Measurements from ENCODE around the gene PEAR1.

PEAR1 gene

DNA sequence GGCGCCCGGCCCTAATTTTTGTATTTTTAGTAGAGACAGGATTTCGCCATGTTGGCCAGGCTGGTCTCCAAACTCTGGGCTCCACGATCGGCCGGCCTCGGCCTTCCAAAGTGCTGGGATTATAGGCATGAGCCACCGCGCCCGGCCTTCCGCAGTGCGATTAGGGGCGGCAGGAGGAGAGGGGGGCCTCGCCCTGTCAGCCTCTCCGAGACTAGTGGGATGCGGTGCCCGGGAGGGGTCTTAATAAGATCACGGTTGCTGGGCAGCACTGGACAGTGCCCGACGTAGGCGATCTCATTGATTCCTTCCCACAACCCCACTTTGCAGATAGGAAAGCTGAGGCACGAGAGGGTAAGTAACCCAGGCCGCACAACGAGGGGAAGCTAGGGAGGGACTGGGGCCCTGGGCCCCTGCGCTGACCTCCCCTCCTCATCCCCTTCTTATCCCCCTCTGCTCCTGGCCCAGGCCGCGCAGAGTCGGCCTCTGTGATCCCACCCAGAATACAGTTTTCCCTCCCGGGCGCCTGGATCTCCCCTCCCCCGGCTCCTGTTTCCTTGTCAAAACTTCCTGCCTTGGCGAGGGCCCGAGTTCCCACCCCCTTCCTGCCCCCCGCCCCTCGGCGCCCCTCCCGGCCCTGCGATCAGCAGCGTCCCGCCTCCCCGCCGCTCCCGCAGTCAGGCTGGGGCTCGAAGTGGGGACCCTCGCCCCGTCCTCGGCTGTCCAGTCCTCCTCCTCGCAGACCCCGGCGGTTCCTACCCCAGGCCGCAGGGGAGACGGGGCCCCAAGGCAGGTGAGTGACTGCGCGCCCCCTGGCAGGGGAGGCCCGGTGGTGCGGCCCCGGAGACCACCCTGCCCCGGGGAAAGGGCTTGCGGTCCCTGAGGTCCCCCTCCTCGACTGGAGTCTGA is at the start of gene PEAR1:
PEAR1 (plus strand) TSS at position 671 of the 906 bp plus-strand sequence. CDS start 10,209 bp downstream, outside the sequence.
- peak in 2 of 6 experiments; percentile 15 to 39 for DNase-seq

GRCh38 chr1:156844102-156844501 is 49.4 kb upstream of the PEAR1 start:
- no peak for DNase-seq

- DNase-seq = no peak
Observed at GRCh38 chr1:156844638-156845037, 48.9 kb upstream of the PEAR1 start.

GRCh38 chr1:156845055-156845952 is 48.2 kb upstream of the PEAR1 start:
- peak in 5 of 6 experiments; percentile 38 to 54 (median 44) for DNase-seq

DNA sequence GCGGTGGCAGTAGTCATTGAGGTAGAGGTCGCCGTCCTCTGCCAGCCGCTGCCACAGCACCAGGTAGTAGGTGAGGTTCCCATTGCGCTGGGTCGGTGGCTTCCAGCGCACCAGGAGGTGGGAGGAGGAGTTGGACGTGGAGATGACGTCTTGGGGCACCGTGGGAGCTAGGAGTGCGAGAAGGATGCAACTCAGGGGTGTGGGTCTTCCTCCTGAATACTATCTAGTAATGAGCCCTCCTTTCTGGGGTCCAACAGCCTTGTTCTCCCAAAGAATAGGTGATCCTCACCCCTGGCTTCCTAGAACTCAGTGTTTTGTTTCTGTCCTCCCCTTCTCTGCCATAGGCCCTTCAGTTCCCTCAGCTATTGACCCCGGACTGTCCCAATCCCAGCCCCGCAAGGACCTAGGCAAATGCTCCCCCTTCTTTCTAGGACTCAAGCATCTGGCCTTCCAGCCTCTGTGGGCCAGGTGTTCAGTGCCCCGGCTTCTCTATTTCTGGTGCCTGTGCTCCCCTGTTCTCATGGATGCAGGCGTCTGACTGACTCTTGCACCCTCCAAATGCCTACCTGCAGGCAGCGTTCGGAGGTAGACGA is 47.5 kb upstream of the PEAR1 start:
- no peak for DNase-seq

DNA sequence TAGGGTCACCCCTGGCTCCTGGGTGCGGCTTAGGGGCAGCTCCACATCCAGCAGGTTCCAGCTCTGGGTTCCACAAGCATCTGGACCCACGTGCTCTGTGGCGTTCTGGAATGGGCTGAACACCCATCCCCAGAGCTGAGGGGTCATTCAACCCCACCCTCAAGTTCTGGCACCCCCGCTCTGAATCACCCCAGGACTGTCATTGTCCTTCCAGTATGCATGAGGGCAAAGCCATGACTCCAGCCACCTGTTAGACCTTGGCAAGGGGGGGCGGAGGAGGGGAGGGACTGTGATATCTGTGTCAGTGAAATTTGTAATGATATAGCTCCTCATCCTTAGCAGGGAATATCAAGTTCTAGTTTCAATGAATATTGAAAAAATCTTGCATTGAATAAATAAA is 46.9 kb upstream of the PEAR1 start:
- DNase-seq = no peak

DNA sequence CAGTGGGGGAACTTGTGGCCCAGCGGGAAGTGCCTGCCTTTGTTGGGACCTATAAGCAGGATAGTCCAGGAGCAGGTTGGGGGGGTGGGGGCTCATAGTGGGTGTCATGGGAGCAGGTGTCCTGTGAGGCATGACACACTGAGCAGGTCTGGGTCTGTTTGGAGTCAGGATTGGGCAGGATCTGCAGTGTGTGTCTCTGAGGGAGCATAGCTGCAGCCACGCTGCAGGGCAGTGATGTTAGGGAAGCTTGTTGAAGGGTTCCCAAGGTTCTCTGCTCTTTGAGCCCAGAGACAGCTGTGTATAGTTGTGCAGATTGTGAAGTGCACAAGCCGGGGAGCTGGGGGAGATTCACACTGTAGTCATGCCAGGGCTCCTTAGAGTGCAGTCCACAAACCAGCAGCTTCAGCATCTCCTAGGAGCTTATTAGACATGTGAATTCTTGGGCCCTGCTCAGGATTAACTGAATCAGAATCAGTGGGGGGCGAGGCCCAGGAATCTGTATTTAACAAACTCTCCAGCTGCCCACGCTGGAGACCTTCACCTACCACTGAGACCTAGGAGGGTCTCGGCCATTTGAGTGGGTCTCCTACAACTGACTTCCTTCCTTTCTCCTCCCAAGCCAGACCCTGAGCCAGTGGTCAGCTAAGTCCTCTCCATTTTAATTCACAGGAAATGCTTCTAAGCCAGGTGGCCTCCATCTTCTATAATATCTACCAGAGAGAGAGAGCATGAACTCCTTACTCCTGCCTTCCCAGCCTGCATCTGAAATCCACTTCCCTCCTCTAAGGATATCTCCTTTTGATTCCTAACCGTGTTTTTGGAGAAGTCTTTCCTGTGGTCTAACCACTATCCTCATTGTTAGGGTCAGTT is 45.7 kb upstream of the PEAR1 start:
- no peak for DNase-seq

- DNase-seq = peak; percentile 44 to 72 (median 64)
Observed at GRCh38 chr1:156848461-156849150, 44.9 kb upstream of the PEAR1 start.

DNA sequence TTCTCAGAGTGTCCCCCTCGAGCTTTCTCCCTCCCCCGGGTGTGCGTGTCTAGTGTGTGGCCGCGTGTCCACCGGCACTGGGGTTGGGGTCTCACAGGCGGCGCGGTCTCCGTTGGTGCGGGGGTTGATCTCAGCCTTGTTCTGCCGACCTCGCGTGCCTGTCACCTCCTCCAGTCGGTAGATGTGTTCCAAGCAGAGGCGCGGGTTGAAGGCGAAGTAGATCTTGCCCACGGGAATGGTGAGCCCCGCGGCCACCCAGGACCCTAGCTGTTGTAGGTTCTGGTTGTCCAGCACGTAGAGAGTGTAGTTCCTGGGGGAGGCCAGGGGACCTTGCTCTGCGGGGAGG is 44.4 kb upstream of the PEAR1 start:
- no peak for DNase-seq

- no peak for DNase-seq
Observed at GRCh38 chr1:156851779-156852417, 41.6 kb upstream of the PEAR1 start.

- DNase-seq = no peak
Observed at GRCh38 chr1:156852418-156852874, 41.1 kb upstream of the PEAR1 start.

DNA sequence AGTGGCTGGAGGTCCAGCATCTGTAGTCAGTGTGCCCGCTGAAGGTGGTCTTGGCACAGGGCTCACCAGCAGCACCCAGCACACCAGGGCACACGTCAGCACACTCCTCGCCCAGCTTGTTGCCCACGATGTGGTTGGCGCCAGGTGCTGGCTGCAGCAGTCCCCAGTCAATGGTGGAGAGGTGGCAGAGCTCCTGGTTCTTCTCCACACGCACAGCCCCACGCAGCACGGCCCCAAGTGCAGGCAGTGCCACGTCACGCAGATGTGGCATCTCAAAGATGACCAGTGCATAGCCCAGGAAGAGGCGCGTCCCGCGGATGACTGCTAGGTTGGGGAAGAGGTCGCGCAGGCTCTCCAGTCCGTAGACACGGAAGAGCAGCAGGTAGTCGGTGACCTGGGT is 39.8 kb upstream of the PEAR1 start:
- DNase-seq = no peak

GRCh38 chr1:156854634-156855033 is 38.9 kb upstream of the PEAR1 start:
- no peak for DNase-seq

- DNase-seq = no peak
Observed at GRCh38 chr1:156856282-156856785, 37.2 kb upstream of the PEAR1 start.

GRCh38 chr1:156857532-156857931 is 36.0 kb upstream of the PEAR1 start:
- DNase-seq = no peak

- DNase-seq = no peak
Observed at GRCh38 chr1:156858555-156858956, 35.0 kb upstream of the PEAR1 start.

DNA sequence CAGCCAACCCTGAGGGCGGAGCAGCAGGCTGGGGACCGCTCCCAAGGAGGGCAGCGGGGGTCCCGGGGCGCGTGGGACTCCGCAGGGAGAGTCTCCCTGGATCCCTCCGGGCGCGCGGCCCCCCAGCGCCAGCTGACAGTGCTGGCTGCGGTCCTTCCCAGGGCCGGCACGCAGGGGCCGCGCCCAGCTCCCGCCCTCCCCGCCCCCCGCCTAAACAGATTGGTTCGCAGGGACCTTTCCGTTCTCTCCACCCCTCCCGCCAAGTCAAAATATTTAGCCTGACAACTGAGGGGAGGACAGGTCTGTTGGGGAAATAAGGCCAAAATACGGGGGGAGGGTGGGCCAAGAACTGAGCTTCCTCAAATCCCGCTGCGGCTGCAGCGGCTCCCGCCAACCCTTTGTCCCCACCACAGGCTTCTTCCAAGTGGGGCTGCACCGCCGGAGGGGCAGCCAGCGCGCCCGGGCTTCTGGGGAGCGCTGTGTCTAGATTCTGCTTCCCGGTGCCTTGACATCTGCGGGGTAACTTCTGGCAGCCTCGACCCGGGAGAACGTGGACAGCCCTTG is 34.5 kb upstream of the PEAR1 start, which contains the start of gene INSRR:
INSRR (minus strand) TSS at position 159 of the 564 bp plus-strand sequence. CDS start 496 bp downstream, outside the sequence.
- peak in 2 of 6 experiments; percentile 16 to 39 for DNase-seq

DNA sequence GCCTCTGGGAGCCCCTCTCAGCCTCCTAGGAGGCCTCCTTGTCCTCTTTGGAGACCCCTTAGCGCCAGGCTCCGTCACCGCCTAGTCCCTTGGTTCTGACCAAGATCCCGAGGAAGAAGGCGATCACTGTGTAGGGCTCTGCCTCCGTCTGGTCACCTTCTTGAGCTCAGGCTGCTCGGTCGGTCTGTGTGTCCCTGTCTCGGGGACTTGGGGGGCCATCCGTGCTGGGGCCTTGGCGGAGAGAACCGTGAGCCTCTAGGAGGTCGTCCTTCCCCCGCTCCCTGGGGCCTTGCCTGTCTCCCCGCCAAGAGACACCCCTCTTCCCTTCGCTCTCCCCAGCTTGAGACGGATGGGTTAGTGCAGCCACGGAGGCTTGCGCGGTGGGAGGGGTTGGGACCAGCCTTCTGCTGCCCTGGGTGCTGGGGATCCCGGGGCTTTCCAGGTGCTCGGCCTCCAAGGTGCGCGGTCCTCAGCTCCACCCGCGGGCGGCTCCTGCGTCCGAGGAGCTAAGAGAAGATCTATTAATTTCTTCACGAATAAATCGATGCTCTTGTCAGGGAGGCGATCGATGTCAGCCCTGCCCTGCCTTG is 33.9 kb upstream of the PEAR1 start:
- DNase-seq = peak in 3 of 6 experiments; percentile 26 to 54 (median 33)

GRCh38 chr1:156860113-156860627 is 33.3 kb upstream of the PEAR1 start:
- peak in 5 of 6 experiments; percentile 12 to 53 (median 39) for DNase-seq
